ENCODE measurements around the gene ICA1. TPM values are rescaled to one million over a fixed set of nuclear protein-coding genes. Genes with fewer than 3 reads are reported as not detected.

The ICA1 gene
- total RNA-seq, 3 donors from 2014 or later: 22.1 to 70.1 (median 45.7) TPM

DNA sequence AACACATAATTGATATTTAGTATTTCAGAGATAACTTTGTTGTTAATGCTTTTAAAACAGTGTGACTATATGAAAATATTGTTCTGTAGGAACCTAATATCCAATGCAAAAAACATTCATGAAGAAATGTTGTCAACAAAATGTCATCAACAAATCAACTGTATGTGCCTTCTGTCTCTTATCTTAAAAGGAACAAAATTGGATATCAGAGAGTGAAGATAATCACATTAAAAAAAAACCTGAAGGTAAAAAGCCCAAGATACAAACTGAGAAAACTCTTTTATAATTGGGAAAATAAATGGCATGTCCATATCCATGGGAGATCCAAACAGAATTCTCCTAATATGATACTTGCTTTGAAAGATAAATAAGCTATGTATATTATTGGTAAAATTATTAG is 33.9 kb downstream of the ICA1 start:
- intact Hi-C loops (cut with DNase I; ENCODE audit: low total_unique reads): no loop called here
- Histone ChIP-seq H3K36me3 (no peaks in the 10 kb centered on the region), H3K4me3 (no peak overlapping the region), H3K27me3 (no peaks in the 10 kb centered on the region), H3K27ac (no peak overlapping the region), H3K9me3 (no peaks in the 10 kb centered on the region), H3K4me1 (no peaks in the 10 kb centered on the region)
- DNase-seq (ENCODE audit: low spot score in 2 of 2): no peak
- TF ChIP-seq POLR2A (IDR thresholded peaks at IDR 0.05): no peak
- TF ChIP-seq, protein P1, sequence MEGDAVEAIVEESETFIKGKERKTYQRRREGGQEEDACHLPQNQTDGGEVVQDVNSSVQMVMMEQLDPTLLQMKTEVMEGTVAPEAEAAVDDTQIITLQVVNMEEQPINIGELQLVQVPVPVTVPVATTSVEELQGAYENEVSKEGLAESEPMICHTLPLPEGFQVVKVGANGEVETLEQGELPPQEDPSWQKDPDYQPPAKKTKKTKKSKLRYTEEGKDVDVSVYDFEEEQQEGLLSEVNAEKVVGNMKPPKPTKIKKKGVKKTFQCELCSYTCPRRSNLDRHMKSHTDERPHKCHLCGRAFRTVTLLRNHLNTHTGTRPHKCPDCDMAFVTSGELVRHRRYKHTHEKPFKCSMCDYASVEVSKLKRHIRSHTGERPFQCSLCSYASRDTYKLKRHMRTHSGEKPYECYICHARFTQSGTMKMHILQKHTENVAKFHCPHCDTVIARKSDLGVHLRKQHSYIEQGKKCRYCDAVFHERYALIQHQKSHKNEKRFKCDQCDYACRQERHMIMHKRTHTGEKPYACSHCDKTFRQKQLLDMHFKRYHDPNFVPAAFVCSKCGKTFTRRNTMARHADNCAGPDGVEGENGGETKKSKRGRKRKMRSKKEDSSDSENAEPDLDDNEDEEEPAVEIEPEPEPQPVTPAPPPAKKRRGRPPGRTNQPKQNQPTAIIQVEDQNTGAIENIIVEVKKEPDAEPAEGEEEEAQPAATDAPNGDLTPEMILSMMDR (IDR thresholded peaks at IDR 0.05): no peak
- no peak for TF ChIP-seq POLR2AphosphoS5 (IDR thresholded peaks at IDR 0.05)

DNA sequence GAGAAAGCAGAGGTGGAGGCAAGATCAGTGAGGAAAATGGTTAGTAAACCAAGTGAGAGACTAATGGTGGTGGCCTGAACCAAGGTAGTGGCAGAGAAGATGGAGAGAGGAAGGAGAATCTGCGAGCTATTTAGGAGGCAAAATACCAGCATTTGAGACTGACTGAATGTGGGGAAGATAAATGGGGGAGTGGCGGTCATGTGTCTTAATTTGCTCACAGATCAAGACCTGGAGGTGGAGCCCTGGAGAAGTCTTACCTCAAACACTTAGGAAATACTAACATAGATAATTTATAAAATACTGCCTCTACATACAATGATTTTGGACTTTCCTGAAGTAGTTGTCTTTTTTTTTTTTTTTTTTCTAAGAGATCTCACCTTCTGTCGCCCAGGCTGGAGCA is 34.7 kb downstream of the ICA1 start:
- DNase-seq (ENCODE audit: low spot score in 2 of 2): no peak
- no peaks in the 10 kb centered on the region for H3K27me3 ChIP-seq
- H3K27ac ChIP-seq: no peak overlapping the region
- H3K4me1 ChIP-seq: no peaks in the 10 kb centered on the region
- no peaks in the 10 kb centered on the region for H3K36me3 ChIP-seq
- H3K4me3 ChIP-seq: no peak overlapping the region
- TF ChIP-seq POLR2A (IDR thresholded peaks at IDR 0.05) (no peak), POLR2AphosphoS5 (IDR thresholded peaks at IDR 0.05) (no peak)
- TF ChIP-seq, protein P1 (IDR thresholded peaks at IDR 0.05): no peak
- H3K9me3 ChIP-seq: no peaks in the 10 kb centered on the region
- intact Hi-C loops (cut with DNase I; ENCODE audit: low total_unique reads): no loop called here

- H3K4me3 ChIP-seq: no peak overlapping the region
- no peak overlapping the region for H3K27ac ChIP-seq
- no peaks in the 10 kb centered on the region for H3K4me1 ChIP-seq
- intact Hi-C loops (cut with DNase I; ENCODE audit: low total_unique reads): no loop called here
- H3K36me3 ChIP-seq: no peaks in the 10 kb centered on the region
- no peak for DNase-seq (ENCODE audit: low spot score in 2 of 2)
- TF ChIP-seq, protein P1 (IDR thresholded peaks at IDR 0.05): no peak
- TF ChIP-seq POLR2AphosphoS5 (IDR thresholded peaks at IDR 0.05) (no peak), POLR2A (IDR thresholded peaks at IDR 0.05) (no peak)
- H3K27me3 ChIP-seq: no peaks in the 10 kb centered on the region
- no peaks in the 10 kb centered on the region for H3K9me3 ChIP-seq
Observed at GRCh38 chr7:8226501-8226900, 35.5 kb downstream of the ICA1 start.

GRCh38 chr7:8221567-8221966 is 40.4 kb downstream of the ICA1 start:
- intact Hi-C loops (cut with DNase I; ENCODE audit: low total_unique reads): no loop called here
- Histone ChIP-seq H3K4me1 (no peaks in the 10 kb centered on the region), H3K4me3 (no peak overlapping the region), H3K27ac (no peak overlapping the region), H3K36me3 (no peaks in the 10 kb centered on the region), H3K27me3 (no peaks in the 10 kb centered on the region), H3K9me3 (no peaks in the 10 kb centered on the region)
- TF ChIP-seq POLR2A (IDR thresholded peaks at IDR 0.05) (no peak), POLR2AphosphoS5 (IDR thresholded peaks at IDR 0.05) (no peak)
- TF ChIP-seq, protein P1 (IDR thresholded peaks at IDR 0.05): no peak
- DNase-seq (ENCODE audit: low spot score in 2 of 2): no peak

DNA sequence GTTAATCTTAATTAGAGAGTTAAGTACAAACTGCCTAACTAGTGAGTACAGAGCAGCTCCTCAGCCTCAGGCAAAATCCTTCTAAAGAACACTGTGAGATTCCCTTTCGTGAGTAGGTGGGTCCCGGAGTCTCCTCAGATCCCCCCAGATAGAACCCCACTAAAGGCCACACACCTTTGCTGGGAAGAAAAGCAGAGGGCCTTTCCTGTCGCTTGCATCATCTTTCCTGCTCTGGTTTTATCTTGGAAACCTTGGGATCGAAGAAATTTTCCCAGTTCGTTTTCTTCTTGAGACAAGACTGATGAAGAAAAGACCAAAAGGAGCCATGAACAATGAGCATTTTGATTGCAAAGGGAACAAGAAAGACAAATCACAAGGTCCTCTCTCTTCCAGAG is 40.9 kb downstream of the ICA1 start:
- intact Hi-C loops (cut with DNase I; ENCODE audit: low total_unique reads): no loop called here
- TF ChIP-seq POLR2AphosphoS5 (IDR thresholded peaks at IDR 0.05) (no peak), POLR2A (IDR thresholded peaks at IDR 0.05) (no peak)
- TF ChIP-seq, protein P1 (IDR thresholded peaks at IDR 0.05): no peak

More for the DNA sequence above, 40.9 kb downstream of the ICA1 start:
- Histone ChIP-seq H3K4me3 (no peak overlapping the region), H3K9me3 (no peaks in the 10 kb centered on the region), H3K36me3 (no peaks in the 10 kb centered on the region), H3K27ac (no peak overlapping the region), H3K27me3 (no peaks in the 10 kb centered on the region), H3K4me1 (no peaks in the 10 kb centered on the region)
- no peak for DNase-seq (ENCODE audit: low spot score in 2 of 2)

Measured in breast epithelium (tissue), 4 donors.